Measurements from ENCODE around the gene ATIC.

Gene ATIC

DNA sequence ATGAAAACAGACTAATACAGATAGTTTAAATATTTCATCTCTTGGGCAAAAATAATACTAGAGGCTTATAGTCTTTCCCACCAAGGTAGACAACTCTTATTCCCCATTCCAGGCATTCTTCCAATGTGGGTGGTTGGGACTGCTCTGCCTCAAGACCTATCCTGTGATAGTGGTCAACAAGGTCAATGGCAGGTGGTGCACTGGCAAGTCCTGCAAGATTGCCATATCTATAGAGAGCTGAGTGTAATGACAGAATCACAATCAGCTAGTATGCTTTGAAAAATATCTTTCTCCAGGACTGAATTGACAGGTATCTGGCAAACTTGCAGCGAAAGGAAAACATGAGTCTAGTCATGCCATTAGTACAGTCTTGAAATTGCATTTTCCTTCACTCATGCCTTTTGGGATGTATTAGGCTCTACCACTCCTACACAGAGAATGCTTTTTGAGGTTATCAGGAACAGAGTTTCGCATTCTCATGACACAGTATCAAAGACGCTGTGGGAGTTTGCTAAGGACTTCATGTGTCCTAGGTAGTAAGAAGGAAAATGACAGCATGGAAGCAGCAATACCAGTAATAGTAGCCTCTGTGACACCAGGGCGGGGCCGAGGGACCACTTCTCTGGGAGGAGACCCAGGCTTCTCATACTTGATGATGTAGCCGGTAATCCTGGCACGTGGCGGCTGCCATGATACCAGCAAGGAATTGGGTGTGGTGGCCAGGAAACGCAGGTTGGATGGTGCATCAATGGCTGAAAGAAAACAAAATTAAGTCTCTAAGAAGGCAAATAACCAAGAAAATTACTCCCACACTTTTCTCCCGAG is 63.0 kb downstream of the ATIC start:
- H3K4me3 ChIP-seq (ENCODE audit: low read depth, low read length) = no peak overlapping the region
- TF ChIP-seq, protein P1, sequence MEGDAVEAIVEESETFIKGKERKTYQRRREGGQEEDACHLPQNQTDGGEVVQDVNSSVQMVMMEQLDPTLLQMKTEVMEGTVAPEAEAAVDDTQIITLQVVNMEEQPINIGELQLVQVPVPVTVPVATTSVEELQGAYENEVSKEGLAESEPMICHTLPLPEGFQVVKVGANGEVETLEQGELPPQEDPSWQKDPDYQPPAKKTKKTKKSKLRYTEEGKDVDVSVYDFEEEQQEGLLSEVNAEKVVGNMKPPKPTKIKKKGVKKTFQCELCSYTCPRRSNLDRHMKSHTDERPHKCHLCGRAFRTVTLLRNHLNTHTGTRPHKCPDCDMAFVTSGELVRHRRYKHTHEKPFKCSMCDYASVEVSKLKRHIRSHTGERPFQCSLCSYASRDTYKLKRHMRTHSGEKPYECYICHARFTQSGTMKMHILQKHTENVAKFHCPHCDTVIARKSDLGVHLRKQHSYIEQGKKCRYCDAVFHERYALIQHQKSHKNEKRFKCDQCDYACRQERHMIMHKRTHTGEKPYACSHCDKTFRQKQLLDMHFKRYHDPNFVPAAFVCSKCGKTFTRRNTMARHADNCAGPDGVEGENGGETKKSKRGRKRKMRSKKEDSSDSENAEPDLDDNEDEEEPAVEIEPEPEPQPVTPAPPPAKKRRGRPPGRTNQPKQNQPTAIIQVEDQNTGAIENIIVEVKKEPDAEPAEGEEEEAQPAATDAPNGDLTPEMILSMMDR (IDR thresholded peaks at IDR 0.05; ENCODE audit: borderline replicate concordance, insufficient read depth, low read depth, low read length) = no peak

DNA sequence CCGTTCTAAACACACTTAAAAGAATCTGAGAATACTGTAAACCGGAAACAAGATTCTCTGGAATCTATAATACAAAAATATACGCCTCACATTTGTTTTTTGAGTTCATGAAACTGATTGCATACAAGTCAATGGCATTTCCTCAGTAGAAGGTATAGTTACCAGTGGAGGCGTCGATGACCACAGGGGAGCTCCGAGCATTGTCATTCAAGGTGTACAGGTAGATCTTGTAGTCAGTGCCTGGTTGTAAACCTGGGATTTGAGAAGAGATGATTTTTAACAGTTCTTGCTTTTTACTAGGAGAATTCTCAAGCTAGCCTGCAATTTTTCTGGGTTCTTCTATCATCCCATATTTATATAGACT is 63.6 kb downstream of the ATIC start:
- TF ChIP-seq, protein P1 (IDR thresholded peaks at IDR 0.05; ENCODE audit: borderline replicate concordance, insufficient read depth, low read depth, low read length) = no peak
- no peak overlapping the region for H3K4me3 ChIP-seq (ENCODE audit: low read depth, low read length)

- TF ChIP-seq, protein P1 (IDR thresholded peaks at IDR 0.05; ENCODE audit: borderline replicate concordance, insufficient read depth, low read depth, low read length) = no peak
- H3K4me3 ChIP-seq (ENCODE audit: low read depth, low read length) = no peak overlapping the region
Observed at GRCh38 chr2:215376103-215376780, 64.4 kb downstream of the ATIC start.

DNA sequence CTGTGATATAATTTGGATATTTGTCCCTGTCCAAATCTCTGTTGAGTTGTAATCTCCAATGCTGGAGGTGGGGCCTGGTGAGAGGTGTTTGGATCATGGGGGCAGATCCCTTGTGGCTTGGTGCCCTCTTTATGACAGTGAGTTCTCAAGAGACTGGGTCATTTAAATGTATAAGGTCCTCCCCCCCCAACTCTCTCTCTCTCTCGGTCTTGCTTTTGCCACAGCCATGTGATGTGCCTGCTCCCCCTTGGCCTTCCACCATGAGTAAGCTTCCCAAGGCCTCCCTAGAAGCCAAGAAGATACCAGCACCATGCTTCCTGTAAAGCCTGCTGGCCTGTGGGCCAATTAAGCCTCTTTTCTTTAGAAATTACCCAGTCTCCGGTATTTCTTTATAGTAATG is 65.4 kb downstream of the ATIC start:
- TF ChIP-seq, protein P1 (IDR thresholded peaks at IDR 0.05; ENCODE audit: borderline replicate concordance, insufficient read depth, low read depth, low read length) = no peak
- H3K4me3 ChIP-seq (ENCODE audit: low read depth, low read length) = no peak overlapping the region

- TF ChIP-seq, protein P1 (IDR thresholded peaks at IDR 0.05; ENCODE audit: borderline replicate concordance, insufficient read depth, low read depth, low read length) = no peak
- H3K4me3 ChIP-seq (ENCODE audit: low read depth, low read length) = no peak overlapping the region
Observed at GRCh38 chr2:215378045-215378444, 66.2 kb downstream of the ATIC start.

- TF ChIP-seq, protein P1 (IDR thresholded peaks at IDR 0.05; ENCODE audit: borderline replicate concordance, insufficient read depth, low read depth, low read length) = no peak
- no peak overlapping the region for H3K4me3 ChIP-seq (ENCODE audit: low read depth, low read length)
Observed at GRCh38 chr2:215379039-215379438, 67.2 kb downstream of the ATIC start.

DNA sequence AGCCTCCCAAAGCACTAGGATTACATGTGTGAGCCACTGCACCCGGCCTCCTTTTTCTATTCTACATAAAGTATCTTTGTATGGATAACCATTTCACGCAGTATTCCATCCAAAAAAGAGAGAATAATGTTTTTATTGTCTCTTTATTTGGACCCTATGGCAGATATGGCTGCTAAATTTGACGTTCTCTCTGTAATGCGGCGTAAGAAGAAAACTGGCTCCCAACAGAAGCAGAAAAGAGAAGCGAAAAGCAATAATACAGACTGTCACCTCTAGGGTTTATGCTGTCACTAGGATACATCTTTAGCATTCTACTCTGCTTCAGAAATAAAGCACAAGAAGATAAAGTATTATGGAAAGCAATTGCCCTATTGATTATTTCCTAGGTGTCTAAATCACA is 68.1 kb downstream of the ATIC start:
- TF ChIP-seq, protein P1 (IDR thresholded peaks at IDR 0.05; ENCODE audit: borderline replicate concordance, insufficient read depth, low read depth, low read length) = no peak
- no peak overlapping the region for H3K4me3 ChIP-seq (ENCODE audit: low read depth, low read length)

Data from GM12875 (cell line).